ENCODE measurements around the gene WDR89.

GRCh38 chr14:63633801-63634200 lies 7.9 kb downstream of the WDR89 start:
- TF ChIP-seq, protein P1, sequence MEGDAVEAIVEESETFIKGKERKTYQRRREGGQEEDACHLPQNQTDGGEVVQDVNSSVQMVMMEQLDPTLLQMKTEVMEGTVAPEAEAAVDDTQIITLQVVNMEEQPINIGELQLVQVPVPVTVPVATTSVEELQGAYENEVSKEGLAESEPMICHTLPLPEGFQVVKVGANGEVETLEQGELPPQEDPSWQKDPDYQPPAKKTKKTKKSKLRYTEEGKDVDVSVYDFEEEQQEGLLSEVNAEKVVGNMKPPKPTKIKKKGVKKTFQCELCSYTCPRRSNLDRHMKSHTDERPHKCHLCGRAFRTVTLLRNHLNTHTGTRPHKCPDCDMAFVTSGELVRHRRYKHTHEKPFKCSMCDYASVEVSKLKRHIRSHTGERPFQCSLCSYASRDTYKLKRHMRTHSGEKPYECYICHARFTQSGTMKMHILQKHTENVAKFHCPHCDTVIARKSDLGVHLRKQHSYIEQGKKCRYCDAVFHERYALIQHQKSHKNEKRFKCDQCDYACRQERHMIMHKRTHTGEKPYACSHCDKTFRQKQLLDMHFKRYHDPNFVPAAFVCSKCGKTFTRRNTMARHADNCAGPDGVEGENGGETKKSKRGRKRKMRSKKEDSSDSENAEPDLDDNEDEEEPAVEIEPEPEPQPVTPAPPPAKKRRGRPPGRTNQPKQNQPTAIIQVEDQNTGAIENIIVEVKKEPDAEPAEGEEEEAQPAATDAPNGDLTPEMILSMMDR (IDR thresholded peaks at IDR 0.05), result no peak
- TF ChIP-seq POLR2A (IDR thresholded peaks at IDR 0.05) (no peak), POLR2AphosphoS5 (IDR thresholded peaks at IDR 0.05) (no peak)

Data from sigmoid colon (tissue), 4 donors.